GM04503 (cell line): Measurements from ENCODE around the gene SMG6.

Experiments
- DNase-seq: peaks from one replicate; pipeline ENCODE4 v3.0.0-alpha.2; 2012; ENCODE audit warnings: low read depth

Gene SMG6

GRCh38 chr17:2049333-2050299 lies 254.0 kb downstream of the SMG6 start:
- no peak for DNase-seq

GRCh38 chr17:2048805-2049204 lies 254.8 kb downstream of the SMG6 start:
- DNase-seq = no peak

GRCh38 chr17:2047590-2047989 lies 256.0 kb downstream of the SMG6 start:
- no peak for DNase-seq

GRCh38 chr17:2044263-2044894 lies 259.2 kb downstream of the SMG6 start:
- no peak for DNase-seq

- DNase-seq = peak; percentile 63
These were observed 259.8 kb downstream of the SMG6 start for GRCh38 chr17:2043785-2044184.

GRCh38 chr17:2042933-2043332 lies 260.7 kb downstream of the SMG6 start:
- DNase-seq = no peak

- DNase-seq = no peak
These were observed 261.2 kb downstream of the SMG6 start for GRCh38 chr17:2042390-2042847.

- DNase-seq = peak; percentile 69
These were observed 261.8 kb downstream of the SMG6 start, which contains the start of gene OVCA2 for GRCh38 chr17:2041561-2042389. Gene OVCA2 (plus strand): TSS chr17:2042022. CDS start chr17:2042048, 26 bp downstream.

GRCh38 chr17:2040942-2041560 lies 262.5 kb downstream of the SMG6 start:
- no peak for DNase-seq

- DNase-seq = no peak
These were observed 263.3 kb downstream of the SMG6 start for GRCh38 chr17:2040219-2040827.

- DNase-seq = no peak
These were observed 266.4 kb downstream of the SMG6 start for GRCh38 chr17:2037155-2037554.

- DNase-seq = no peak
These were observed 267.8 kb downstream of the SMG6 start for GRCh38 chr17:2035541-2036488.

GRCh38 chr17:2034806-2035540 lies 268.6 kb downstream of the SMG6 start:
- peak; percentile 87 for DNase-seq

- DNase-seq = no peak
These were observed 269.4 kb downstream of the SMG6 start for GRCh38 chr17:2034157-2034556.

- no peak for DNase-seq
These were observed 270.4 kb downstream of the SMG6 start for GRCh38 chr17:2033153-2033552.

GRCh38 chr17:2030779-2031163 lies 272.8 kb downstream of the SMG6 start:
- peak; percentile 70 for DNase-seq

GRCh38 chr17:2029911-2030778 lies 273.4 kb downstream of the SMG6 start, which contains the start of gene DPH1:
Gene DPH1 (plus strand): TSS chr17:2030153. CDS start chr17:2030170, 17 bp downstream.
- DNase-seq = no peak

- DNase-seq = no peak
These were observed 274.8 kb downstream of the SMG6 start for GRCh38 chr17:2028737-2029136.
